ENCODE data around the gene CAPN11.
A peak's percentile ranks its signal among the peaks of the same experiment; 100 is the strongest.
"Not testable (repeated sequence)": the region's sequence is repeated elsewhere in the genome, so short reads cannot be mapped to it uniquely, and the experiment has no call there.

Gene CAPN11

GRCh38 chr6:44157152-44157521, 1.5 kb upstream of the CAPN11 start:
- no peak for DNase-seq

GRCh38 chr6:44161997-44162338, 3.3 kb downstream of the CAPN11 start:
- no peak for DNase-seq

- DNase-seq: no peak
These were observed 4.4 kb downstream of the CAPN11 start for GRCh38 chr6:44162876-44163625.

GRCh38 chr6:44166116-44166515, 7.5 kb downstream of the CAPN11 start:
- DNase-seq: no peak

DNA sequence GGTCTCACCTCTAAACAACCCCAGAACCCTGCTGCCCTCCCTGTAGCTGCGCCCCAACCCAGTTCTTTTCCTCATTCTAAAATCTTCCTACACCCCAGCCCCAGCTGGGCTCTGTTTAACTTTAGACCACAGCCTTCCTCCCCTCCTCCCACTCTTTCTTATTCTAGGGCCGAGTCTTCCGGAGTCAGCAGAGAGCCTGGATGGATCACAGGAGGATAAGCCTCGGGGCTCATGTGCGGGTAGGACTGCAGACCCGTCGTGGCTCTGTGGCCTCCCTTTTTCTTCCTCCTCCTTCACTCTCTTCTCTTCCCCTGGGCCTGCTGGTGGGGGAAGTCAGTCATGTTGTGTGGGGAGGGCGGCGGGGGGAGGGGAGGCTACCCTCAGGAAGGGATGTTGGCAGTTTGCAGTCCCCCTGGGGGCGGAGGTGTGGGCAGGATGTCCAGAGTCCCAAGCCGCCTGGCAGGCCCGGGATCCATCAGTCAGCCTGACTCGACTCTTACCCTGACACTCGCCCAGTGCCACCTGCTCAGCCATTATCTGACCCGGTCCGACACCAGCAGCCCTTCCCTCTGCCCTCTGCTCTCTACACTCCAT, 8.1 kb downstream of the CAPN11 start:
- DNase-seq: no peak

DNA sequence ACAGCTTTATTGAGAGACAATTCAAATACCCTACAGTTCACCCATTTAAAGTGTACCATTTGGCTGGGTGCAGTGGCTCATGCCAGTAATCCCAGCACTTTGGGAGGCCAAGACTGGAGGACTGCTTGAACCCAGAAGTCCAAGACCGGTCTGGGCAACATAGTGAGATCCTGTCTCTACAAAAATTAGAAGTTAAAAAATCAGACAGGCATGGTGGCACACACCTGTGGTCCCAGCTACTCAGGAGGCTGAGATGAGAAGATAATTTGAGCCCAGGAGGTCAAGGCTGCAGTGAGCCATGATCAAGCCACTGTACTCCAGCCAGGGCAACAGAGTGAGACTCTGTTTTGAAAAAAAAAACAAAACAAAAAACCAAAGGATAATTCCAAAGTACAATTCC, 8.9 kb downstream of the CAPN11 start:
- no peak for DNase-seq

- DNase-seq: no peak
These were observed 10.5 kb downstream of the CAPN11 start for GRCh38 chr6:44169154-44169553.

GRCh38 chr6:44169886-44170570, 11.4 kb downstream of the CAPN11 start:
- no peak for DNase-seq

- DNase-seq: no peak
These were observed 13.4 kb downstream of the CAPN11 start for GRCh38 chr6:44171899-44172546.

DNA sequence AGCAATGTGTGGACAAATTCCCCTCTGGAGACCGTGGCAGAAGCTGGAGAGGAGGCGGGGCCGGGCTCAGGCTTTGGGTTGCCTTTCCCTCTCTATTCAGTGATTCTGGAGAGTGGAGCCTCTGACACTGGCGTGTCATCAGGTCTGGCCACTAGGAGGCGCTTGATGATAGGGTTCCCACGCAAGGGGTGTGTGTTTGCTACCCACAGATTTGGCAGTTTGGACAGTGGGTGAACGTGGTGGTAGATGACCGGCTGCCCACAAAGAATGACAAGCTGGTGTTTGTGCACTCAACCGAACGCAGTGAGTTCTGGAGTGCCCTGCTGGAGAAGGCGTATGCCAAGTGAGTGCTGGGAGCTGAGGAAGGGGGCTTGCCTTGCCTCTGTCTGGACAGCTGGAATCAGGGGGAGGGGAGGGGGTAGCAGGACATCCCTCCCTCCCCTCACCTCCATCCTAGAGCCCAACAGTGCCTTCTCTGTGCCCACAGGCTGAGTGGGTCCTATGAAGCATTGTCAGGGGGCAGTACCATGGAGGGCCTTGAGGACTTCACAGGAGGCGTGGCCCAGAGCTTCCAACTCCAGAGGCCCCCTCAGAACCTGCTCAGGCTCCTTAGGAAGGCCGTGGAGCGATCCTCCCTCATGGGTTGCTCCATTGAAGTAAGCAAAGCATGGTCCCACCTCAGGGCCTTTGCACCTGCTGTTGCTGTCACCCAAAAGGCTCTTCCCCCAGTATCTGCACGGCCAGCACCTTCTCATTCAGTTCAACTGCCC, 14.3 kb downstream of the CAPN11 start:
- DNase-seq: peak; percentile 87

GRCh38 chr6:44176130-44176761, 17.6 kb downstream of the CAPN11 start:
- DNase-seq: no peak

GRCh38 chr6:44176762-44177509, 18.3 kb downstream of the CAPN11 start:
- DNase-seq: no peak

- DNase-seq: no peak
These were observed 19.2 kb downstream of the CAPN11 start for GRCh38 chr6:44177691-44178423.

DNA sequence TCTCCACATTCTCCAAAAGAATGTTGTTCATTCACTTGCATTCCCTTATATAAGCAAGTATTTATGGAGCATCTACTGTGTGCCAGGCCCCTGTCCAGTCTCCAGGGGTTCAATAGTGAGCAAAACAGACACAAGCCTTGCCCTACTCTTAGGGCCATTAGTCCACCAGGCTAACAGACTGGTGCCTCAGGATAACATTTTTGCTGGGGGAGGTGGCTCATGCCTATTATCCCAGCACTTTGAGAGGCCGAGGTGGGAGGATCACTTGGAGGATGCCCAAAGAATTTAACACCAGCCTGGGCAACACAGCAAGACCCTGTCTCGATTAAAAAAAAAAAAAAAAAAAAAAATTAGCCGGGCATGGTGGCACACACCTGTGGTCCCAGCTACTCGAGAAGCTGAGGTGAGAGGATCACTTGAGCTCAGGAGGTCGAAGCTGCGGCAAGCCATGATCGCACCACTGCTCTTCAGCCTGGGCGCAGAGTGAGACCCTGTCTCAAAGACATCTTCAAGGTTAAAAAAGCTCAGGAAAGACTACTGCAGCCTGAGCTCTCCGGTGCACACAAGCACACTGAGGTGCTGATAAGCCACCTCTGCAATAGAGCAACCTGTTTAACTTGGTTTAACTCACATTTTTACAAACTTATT, 19.9 kb downstream of the CAPN11 start:
- DNase-seq: no peak

GRCh38 chr6:44179072-44179536, 20.5 kb downstream of the CAPN11 start:
- no peak for DNase-seq

GRCh38 chr6:44179648-44180047, 21.0 kb downstream of the CAPN11 start:
- no peak for DNase-seq

- DNase-seq: no peak
These were observed 21.8 kb downstream of the CAPN11 start for GRCh38 chr6:44180406-44180805.

DNA sequence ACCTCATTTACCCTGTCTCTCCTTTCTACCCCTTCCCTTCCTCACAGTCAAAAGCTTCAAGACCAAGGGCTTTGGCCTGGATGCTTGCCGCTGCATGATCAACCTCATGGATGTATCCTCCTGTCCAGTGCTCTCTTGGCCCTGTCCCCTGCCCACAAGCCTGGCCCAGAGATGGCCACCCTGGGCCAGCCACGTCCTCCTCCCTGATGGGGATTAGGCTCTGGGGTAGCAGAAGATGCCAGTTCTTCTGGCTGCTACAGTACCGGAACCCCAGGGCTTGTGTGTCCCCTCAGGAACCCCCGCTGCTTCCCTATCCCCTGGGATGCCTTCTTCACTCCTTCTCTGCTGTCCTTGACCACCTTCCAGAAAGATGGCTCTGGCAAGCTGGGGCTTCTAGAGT, 22.3 kb downstream of the CAPN11 start:
- DNase-seq: no peak

GRCh38 chr6:44181784-44182183, 23.2 kb downstream of the CAPN11 start:
- not testable (repeated sequence) for DNase-seq

- no peak for DNase-seq
These were observed 24.3 kb downstream of the CAPN11 start for GRCh38 chr6:44182911-44183390.
